GM12878 (cell line): ENCODE data around the gene ATP6V1F. TPM values are rescaled to one million over a fixed set of nuclear protein-coding genes. Genes with fewer than 3 reads are reported as not detected.
A peak's percentile ranks its signal among the peaks of the same experiment; 100 is the strongest.

Source experiments
- ATAC-seq: fragments of 200-7000 bp; cut with Tn5 transposase; 3 replicates; pipeline ENCODE4 v1.9.1; 2020; ENCODE audit warnings: mild to moderate bottlenecking, moderate library complexity
- BruUV-seq: library from RNA; stranded (reverse); fragments of 400-500 nt; replicated peaks from 2 replicates; lab custom pipeline; 2021; lab: Mats Ljungman, UMichigan
- CTCF ChIA-PET: fragments of 300-600 bp; sonication (Branson Sonifier 250); formaldehyde crosslinking; extraction: SDS; loops from one replicate; lab custom pipeline; 2021; ENCODE audit warnings: inconsistent platforms; lab: Yijun Ruan, JAX
- POLR2A ChIA-PET: fragments of 350-600 bp; formaldehyde crosslinking; extraction: SDS; loops from one replicate; lab custom pipeline; 2021; ENCODE audit warnings: inconsistent platforms; lab: Charles Lee
- RAD21 ChIA-PET: fragments of 300-600 bp; sonication (Branson Sonifier 250); formaldehyde crosslinking; loops from one replicate; lab custom pipeline; 2023; ENCODE audit warnings: antibody characterized with exemption; ENCODE audit not compliant: unreplicated experiment; lab: Charles Lee
- SMC1A ChIA-PET: fragments of 300-600 bp; sonication (Branson Sonifier 250); formaldehyde crosslinking; loops from one replicate; lab custom pipeline; 2023; ENCODE audit not compliant: unreplicated experiment, uncharacterized antibody; lab: Charles Lee
- DNase-seq: peaks from one replicate; pipeline ENCODE4 v3.0.0-alpha.2; 2011; ENCODE audit warnings: low read depth, low spot score
- FAIRE-seq: peaks from 3 replicates; lab custom pipeline; 2011; peaks lifted over from hg19 to GRCh38; lab: Jason Lieb, UNC
- H2AFZ ChIP-seq: 2 replicates; pipeline ENCODE4 v1.6.0; 2011; ENCODE audit warnings: low read depth, low read length, control low read depth; ENCODE audit not compliant: control insufficient read depth
- H3K27ac ChIP-seq: 2 replicates; pipeline ENCODE4 v1.5.1; 2011; ENCODE audit warnings: control low read depth; ENCODE audit not compliant: control insufficient read depth, insufficient read depth
- H3K27me3 ChIP-seq, 2 experiments: replicated peaks in 1 of 2; 2 replicates each; pipeline versions ENCODE4 v1.6.0 to v1.6.1; 2011; ENCODE audit warnings: low read length in 1 of 2; ENCODE audit not compliant: control insufficient read depth in 2 of 2, insufficient read depth in 2 of 2
- H3K36me3 ChIP-seq, 2 experiments: 2 replicates each; pipeline ENCODE4 v1.5.1; 2011; ENCODE audit warnings: low read length in 1 of 2; ENCODE audit not compliant: control insufficient read depth in 2 of 2, insufficient read depth in 2 of 2
- H3K4me1 ChIP-seq: 2 replicates; pipeline ENCODE4 v1.6.1; 2011; ENCODE audit warnings: mild to moderate bottlenecking, low read length, moderate library complexity, mixed read lengths; ENCODE audit not compliant: control insufficient read depth, insufficient read depth
- H3K4me2 ChIP-seq: 2 replicates; pipeline ENCODE4 v1.6.0; 2011; ENCODE audit warnings: control low read depth; ENCODE audit not compliant: control insufficient read depth, insufficient read depth
- H3K4me3 ChIP-seq: fragments of 200-600 bp; sonication (generic); 2 replicates; pipeline ENCODE4 v1.5.1; 2016
- H3K79me2 ChIP-seq: 2 replicates; pipeline ENCODE4 v1.6.0; 2011; ENCODE audit warnings: low read length; ENCODE audit not compliant: control insufficient read depth, insufficient read depth
- H3K9ac ChIP-seq: 2 replicates; pipeline ENCODE4 v1.8.0; 2011; ENCODE audit warnings: low read length, control low read depth, mixed read lengths; ENCODE audit not compliant: control insufficient read depth, insufficient read depth
- H3K9me3 ChIP-seq: replicated peaks from 3 replicates; pipeline ENCODE4 v1.5.1; 2011; ENCODE audit warnings: mild to moderate bottlenecking, low read length; ENCODE audit not compliant: control insufficient read depth, insufficient read depth
- H4K20me1 ChIP-seq: 2 replicates; pipeline ENCODE4 v1.6.0; 2011; ENCODE audit not compliant: control insufficient read depth, insufficient read depth
- CREB1 ChIP-seq: IDR thresholded peaks from 2 replicates; pipeline ENCODE4 v1.6.1; 2012; ENCODE audit warnings: low read depth, mild to moderate bottlenecking, inconsistent platforms
- EED ChIP-seq: sonication (generic); IDR thresholded peaks from 2 replicates; pipeline ENCODE4 v1.6.1; 2016; ENCODE audit warnings: antibody characterized with exemption, low read depth
- HDGF ChIP-seq: fragments of 450-650 bp; IDR thresholded peaks from 2 replicates; pipeline ENCODE4 v1.6.1; 2016; ENCODE audit warnings: antibody characterized with exemption
- IRF4 ChIP-seq: IDR thresholded peaks from 2 replicates; pipeline ENCODE4 v1.6.1; 2011; ENCODE audit warnings: low read depth, low read length
- MXI1 ChIP-seq: fragments of 150-350 bp; IDR thresholded peaks from 2 replicates; pipeline ENCODE4 v1.6.1; 2011; ENCODE audit warnings: low read depth, mild to moderate bottlenecking, inconsistent platforms, low read length, improper control_type of control experiment
- NBN ChIP-seq: fragments of 450-650 bp; IDR thresholded peaks from 2 replicates; pipeline ENCODE4 v1.6.1; 2016
- PAX8 ChIP-seq: fragments of 450-650 bp; IDR thresholded peaks from 2 replicates; pipeline ENCODE4 v1.6.1; 2017; ENCODE audit warnings: mild to moderate bottlenecking, moderate library complexity
- POLR2A ChIP-seq: IDR thresholded peaks from 2 replicates; pipeline ENCODE4 v1.6.1; 2011; ENCODE audit warnings: low read depth, mild to moderate bottlenecking, low read length
- RELA ChIP-seq: fragments of 450-650 bp; IDR thresholded peaks from 2 replicates; pipeline ENCODE4 v1.8.0; 2014; ENCODE audit warnings: borderline replicate concordance; ENCODE audit not compliant: partially characterized antibody
- RUNX3 ChIP-seq: IDR thresholded peaks from 2 replicates; pipeline ENCODE4 v1.6.1; 2012; ENCODE audit warnings: low read length, inconsistent platforms
- SPI1 ChIP-seq: IDR thresholded peaks from 2 replicates; pipeline ENCODE4 v1.6.1; 2011; ENCODE audit warnings: low read depth, mild to moderate bottlenecking, low read length, moderate library complexity, borderline replicate concordance; ENCODE audit not compliant: insufficient read depth
- WGBS: methylation state at CpG from one replicate; pipeline ENCODE4 v1.1.6; 2016; ENCODE audit warnings: low lambda C conversion rate; ENCODE audit not compliant: insufficient replicate concordance, insufficient coverage; ENCODE audit errors: missing lambda C conversion rate; 5-methylcytosine and 5-hydroxymethylcytosine counted together
- in situ Hi-C: fragments of 300-500 bp; cut with MboI; formaldehyde crosslinking; loops from 9 replicates; pipeline ENCODE4 v1.14.3; 2018; ENCODE audit warnings: mixed read lengths
- intact Hi-C: fragments of 100-400 bp; cut with micrococcal nuclease; formaldehyde crosslinking; loops from one replicate; pipeline ENCODE4 v1.14.2; 2022; ENCODE audit not compliant: unreplicated experiment
- polyA plus RNA-seq, 11 experiments: library from polyadenylated mRNA; depleted of rRNA in 4 of 11; unstranded in 6 of 11; stranded (reverse) in 5 of 11; fragments of >200 nt; fragmentation: Nextera tagmentation in 4 of 11; fragmentation: Illumina TruSeq in 1 of 11; extraction: Ambion mirVana in 4 of 11; extraction: Trizol in 1 of 11; gene quantifications; 1 replicate in 1 of 11; 2 replicates in 10 of 11; pipeline versions ENCODE4 v1.2.1 to v1.2.3, GENCODE V29; 2011 to 2016; ENCODE audit warnings: inconsistent platforms in 2 of 11, missing spikeins in 2 of 11, low read depth in 1 of 11
- total RNA-seq, 4 experiments: library from RNA; depleted of rRNA in 3 of 4; stranded (reverse); fragments of >200 nt in 3 of 4; fragmentation: Illumina TruSeq in 1 of 4; extraction: Trizol in 1 of 4; gene quantifications; 2 replicates each; pipeline versions ENCODE4 v1.2.1 to v1.2.3, GENCODE V29; 2013 to 2021
- TF ChIP-seq, protein P1 (sequence below), 3 experiments: IDR thresholded peaks in 2 of 3; conservative IDR thresholded peaks in 1 of 3; 2 replicates each; pipeline ENCODE4 v1.5.1; 2011; ENCODE audit warnings: low read depth in 3 of 3, low read length in 3 of 3, mild to moderate bottlenecking in 3 of 3, control low read depth in 2 of 3, moderate library complexity in 2 of 3, inconsistent platforms in 1 of 3, mixed read lengths in 1 of 3; ENCODE audit not compliant: control insufficient read depth in 2 of 3, insufficient read depth in 1 of 3; ENCODE audit errors: extremely low read depth in 1 of 3

The ATP6V1F gene
- total and polyA plus RNA-seq, 10 of the 15 experiments (the other 5 are each of a cell fraction or from before 2014, with no cell fraction given), result 111 to 343 (median 203) TPM

DNA sequence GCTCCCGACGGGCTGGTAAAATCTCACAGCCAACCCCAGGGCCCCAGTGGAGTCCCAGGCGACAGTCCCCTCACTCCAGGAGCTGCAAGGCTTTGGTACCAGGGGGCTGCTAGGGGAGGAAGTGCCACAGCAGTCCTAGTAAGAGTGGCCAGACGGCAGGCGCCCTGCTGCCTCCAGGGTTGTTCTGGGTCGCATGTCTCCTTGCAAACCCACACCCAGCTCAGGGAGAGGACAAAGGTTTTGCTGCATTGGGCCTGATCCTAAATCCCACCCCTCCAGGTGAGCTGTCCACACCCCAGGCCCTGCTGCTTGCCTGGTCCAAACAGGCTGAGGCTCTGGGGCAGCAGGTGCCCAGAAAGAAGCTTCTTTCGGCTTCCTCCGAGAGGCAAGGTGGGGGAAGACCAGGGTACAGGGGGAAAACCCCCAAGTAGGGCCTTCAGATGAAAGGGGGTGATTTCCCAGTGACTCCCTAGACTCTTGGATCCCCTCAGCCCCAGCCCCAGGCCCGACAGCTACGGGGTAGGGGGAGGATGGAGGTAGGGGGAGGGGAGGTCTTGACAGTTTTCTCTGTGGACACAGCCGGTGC lies 52.0 kb downstream of the ATP6V1F start:
- Histone ChIP-seq H3K4me1 (peaks cover 18% of the 10 kb centered on the region), H3K9ac (peak overlapping the region; percentile 44; the same call in 1 of the 2 replicates), H3K4me2 (peak overlapping the region; percentile 50), H3K9me3 (no peaks in the 10 kb centered on the region), H2AFZ (peak overlapping the region; percentile 77), H3K79me2 (no peaks in the 10 kb centered on the region), H3K27ac (peak overlapping the region; percentile 24), H3K27me3 (no peaks in the 10 kb centered on the region), H4K20me1 (no peaks in the 10 kb centered on the region), H3K4me3 (no peak overlapping the region), H3K36me3 (no peaks in the 10 kb centered on the region)
- ChIA-PET RAD21 (interaction anchor here (0.6 to 1.8 kb wide), 12 partner anchors 14 to 257 kb away, joined by 3 to 20 read pairs (median 4); partner anchors contain the start of gene TNPO3), SMC1A (interaction anchor here (0.7 to 1.5 kb wide), 8 partner anchors 19 to 177 kb away, joined by 3 to 14 read pairs (median 4); no protein-coding TSS in a partner anchor), CTCF (interaction anchor here (0.7 to 1.7 kb wide), 11 partner anchors 10 to 295 kb away, joined by 3 to 6 read pairs (median 4); partner anchors contain the start of gene IRF5), POLR2A (interaction anchor here (0.7 to 2.1 kb wide), 8 partner anchors 15 to 232 kb away, joined by 3 to 20 read pairs (median 6); partner anchors contain the start of gene IRF5)
- intact Hi-C loops (no loop called here), in situ Hi-C loops (no loop called here)
- WGBS, result 7% methylated on average over 8 of the region's 11 CpGs
- TF ChIP-seq SPI1 (peak; percentile 59), POLR2A (peak; percentile 52; the same call in 1 of the 2 replicates), HDGF (peak; percentile 36; the same call in 1 of the 2 replicates), EED (peak; percentile 28; the same call in 1 of the 2 replicates), RELA (peak; percentile 76), MXI1 (no peak), IRF4 (0 out of 2 replicates have a peak, but pooled peaks have one; percentile 17), NBN (0 out of 2 replicates have a peak, but pooled peaks have one; percentile 25), CREB1 (no peak), RUNX3 (peak; percentile 12; the same call in 1 of the 2 replicates), PAX8 (no peak)
- TF ChIP-seq, protein P1, sequence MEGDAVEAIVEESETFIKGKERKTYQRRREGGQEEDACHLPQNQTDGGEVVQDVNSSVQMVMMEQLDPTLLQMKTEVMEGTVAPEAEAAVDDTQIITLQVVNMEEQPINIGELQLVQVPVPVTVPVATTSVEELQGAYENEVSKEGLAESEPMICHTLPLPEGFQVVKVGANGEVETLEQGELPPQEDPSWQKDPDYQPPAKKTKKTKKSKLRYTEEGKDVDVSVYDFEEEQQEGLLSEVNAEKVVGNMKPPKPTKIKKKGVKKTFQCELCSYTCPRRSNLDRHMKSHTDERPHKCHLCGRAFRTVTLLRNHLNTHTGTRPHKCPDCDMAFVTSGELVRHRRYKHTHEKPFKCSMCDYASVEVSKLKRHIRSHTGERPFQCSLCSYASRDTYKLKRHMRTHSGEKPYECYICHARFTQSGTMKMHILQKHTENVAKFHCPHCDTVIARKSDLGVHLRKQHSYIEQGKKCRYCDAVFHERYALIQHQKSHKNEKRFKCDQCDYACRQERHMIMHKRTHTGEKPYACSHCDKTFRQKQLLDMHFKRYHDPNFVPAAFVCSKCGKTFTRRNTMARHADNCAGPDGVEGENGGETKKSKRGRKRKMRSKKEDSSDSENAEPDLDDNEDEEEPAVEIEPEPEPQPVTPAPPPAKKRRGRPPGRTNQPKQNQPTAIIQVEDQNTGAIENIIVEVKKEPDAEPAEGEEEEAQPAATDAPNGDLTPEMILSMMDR (IDR thresholded peaks at IDR 0.05 in 2 of 3, conservative IDR thresholded peaks at IDR 0.05 in 1 of 3; ENCODE audit: control insufficient read depth in 2 of 3, extremely low read depth in 1 of 3, insufficient read depth in 1 of 3, low read depth in 3 of 3, low read length in 3 of 3), result peak in 2 of 3 experiments; percentile 10 to 24; a peak in 1 of 6 replicates
- peak; percentile 13 for FAIRE-seq
- no TSS peak for BruUV-seq
- no peak for DNase-seq
- peak; percentile 88 for ATAC-seq
